ENCODE results near the gene LILRA6. TPM values are rescaled to one million over a fixed set of nuclear protein-coding genes. Genes with fewer than 3 reads are reported as not detected.
"Not testable (repeated sequence)": the region's sequence is repeated elsewhere in the genome, so short reads cannot be mapped to it uniquely, and the experiment has no call there.

Gene LILRA6
- total RNA-seq, 2 experiments from 2014 or later: not detected

DNA sequence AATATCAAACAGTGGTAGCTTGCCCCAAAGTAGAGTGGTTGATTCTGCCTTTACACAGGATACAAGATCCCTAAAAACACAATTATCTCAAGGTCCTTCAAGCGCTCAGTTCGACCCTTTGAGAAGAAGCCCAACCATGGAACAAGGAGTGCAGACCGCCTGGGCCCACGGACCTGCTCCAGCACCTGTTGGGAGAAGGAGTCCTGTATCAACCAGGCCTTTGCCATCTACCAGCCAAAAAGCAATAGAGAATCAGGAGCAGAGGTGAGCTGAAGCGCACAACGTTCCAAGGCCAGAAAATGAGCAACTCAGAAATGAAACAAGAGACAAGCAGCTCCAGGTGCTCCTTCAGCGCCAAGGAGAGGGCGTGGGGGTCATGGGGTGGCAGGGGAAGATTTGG lies 13.4 kb downstream of the LILRA6 start:
- no peak for DNase-seq (ENCODE audit: low spot score)
- Histone ChIP-seq H3K9me2 (ENCODE audit: insufficient read depth, low read length) (no peaks in the 10 kb centered on the region), H3K4me3 (ENCODE audit: low read depth, low read length, poor library complexity, severe bottlenecking) (no peak overlapping the region), H3K4me1 (ENCODE audit: insufficient read depth, low read length, poor library complexity, severe bottlenecking) (no peaks in the 10 kb centered on the region), H3K4me2 (ENCODE audit: low read length) (no peak overlapping the region), H4K20me1 (ENCODE audit: insufficient read depth, low read length) (no peaks in the 10 kb centered on the region), H3K9me3 (ENCODE audit: low read length) (no peaks in the 10 kb centered on the region), H3K36me3 (ENCODE audit: insufficient read depth, low read length) (no peaks in the 10 kb centered on the region), H3K27ac (ENCODE audit: low read depth, low read length, poor library complexity, severe bottlenecking) (no peak overlapping the region), H3K79me2 (ENCODE audit: insufficient read depth, low read depth, low read length) (no peaks in the 10 kb centered on the region), H2AFZ (ENCODE audit: low read length) (no peak overlapping the region)
- TF ChIP-seq, protein P1, sequence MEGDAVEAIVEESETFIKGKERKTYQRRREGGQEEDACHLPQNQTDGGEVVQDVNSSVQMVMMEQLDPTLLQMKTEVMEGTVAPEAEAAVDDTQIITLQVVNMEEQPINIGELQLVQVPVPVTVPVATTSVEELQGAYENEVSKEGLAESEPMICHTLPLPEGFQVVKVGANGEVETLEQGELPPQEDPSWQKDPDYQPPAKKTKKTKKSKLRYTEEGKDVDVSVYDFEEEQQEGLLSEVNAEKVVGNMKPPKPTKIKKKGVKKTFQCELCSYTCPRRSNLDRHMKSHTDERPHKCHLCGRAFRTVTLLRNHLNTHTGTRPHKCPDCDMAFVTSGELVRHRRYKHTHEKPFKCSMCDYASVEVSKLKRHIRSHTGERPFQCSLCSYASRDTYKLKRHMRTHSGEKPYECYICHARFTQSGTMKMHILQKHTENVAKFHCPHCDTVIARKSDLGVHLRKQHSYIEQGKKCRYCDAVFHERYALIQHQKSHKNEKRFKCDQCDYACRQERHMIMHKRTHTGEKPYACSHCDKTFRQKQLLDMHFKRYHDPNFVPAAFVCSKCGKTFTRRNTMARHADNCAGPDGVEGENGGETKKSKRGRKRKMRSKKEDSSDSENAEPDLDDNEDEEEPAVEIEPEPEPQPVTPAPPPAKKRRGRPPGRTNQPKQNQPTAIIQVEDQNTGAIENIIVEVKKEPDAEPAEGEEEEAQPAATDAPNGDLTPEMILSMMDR (conservative IDR thresholded peaks at IDR 0.05; ENCODE audit: low read length): no peak
- no peak for TF ChIP-seq EZH2phosphoT487 (IDR thresholded peaks at IDR 0.05; ENCODE audit: borderline replicate concordance, low read depth, low read length)
- no TSS peak for BruUV-seq (replicated peaks)
- CTCF ChIA-PET (ENCODE audit: unreplicated experiment): no interaction called here
- POLR2A ChIA-PET: no interaction called here
- intact Hi-C loops (cut with micrococcal nuclease; ENCODE audit: unreplicated experiment): no loop called here

DNA sequence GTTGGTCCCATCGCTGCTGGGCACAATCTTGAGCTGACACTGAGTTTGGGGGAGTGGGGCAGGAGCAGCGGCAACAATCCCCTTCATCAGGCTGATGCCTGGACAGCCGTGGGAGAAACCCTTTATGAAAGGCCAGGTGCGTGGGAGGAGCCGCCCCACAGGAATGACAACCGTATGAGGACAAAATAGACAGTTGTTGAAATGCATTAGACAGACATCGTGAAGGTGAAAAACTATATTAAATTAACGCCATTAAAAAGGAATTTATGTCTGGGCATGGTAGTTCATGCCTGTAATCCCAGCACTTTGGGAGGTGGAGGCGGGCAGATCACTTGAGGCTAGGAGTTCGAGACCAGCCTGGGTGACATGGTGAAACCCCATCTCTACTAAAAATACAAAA lies 18.0 kb downstream of the LILRA6 start:
- H3K79me2 ChIP-seq (ENCODE audit: insufficient read depth, low read depth, low read length); H3K27ac ChIP-seq (ENCODE audit: low read depth, low read length, poor library complexity, severe bottlenecking); DNase-seq (ENCODE audit: low spot score); H3K4me2 ChIP-seq (ENCODE audit: low read length); H2AFZ ChIP-seq (ENCODE audit: low read length); H3K9me3 ChIP-seq (ENCODE audit: low read length); CTCF ChIA-PET (ENCODE audit: unreplicated experiment); BruUV-seq (replicated peaks); H3K4me3 ChIP-seq (ENCODE audit: low read depth, low read length, poor library complexity, severe bottlenecking); POLR2A ChIA-PET; H3K4me1 ChIP-seq (ENCODE audit: insufficient read depth, low read length, poor library complexity, severe bottlenecking); intact Hi-C loops (cut with micrococcal nuclease; ENCODE audit: unreplicated experiment); H4K20me1 ChIP-seq (ENCODE audit: insufficient read depth, low read length); H3K36me3 ChIP-seq (ENCODE audit: insufficient read depth, low read length); H3K9me2 ChIP-seq (ENCODE audit: insufficient read depth, low read length): not testable (repeated sequence)

DNA sequence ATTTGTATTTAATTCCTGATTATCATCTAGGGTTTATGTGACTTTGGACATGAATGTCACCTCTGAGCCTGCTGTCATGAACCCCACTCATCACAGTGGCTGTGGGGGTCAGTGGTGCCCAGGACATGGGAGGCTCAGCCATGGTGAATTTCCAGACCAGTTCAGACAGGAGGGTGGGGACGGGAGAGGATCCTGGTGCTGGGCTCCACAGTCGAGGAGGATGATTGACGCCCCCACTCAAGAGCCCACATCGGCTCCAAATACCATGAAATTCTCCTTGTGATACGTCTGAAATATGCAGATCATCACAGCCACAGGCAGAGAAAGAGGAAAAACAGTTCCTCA lies 18.7 kb downstream of the LILRA6 start:
- H3K4me3 ChIP-seq (ENCODE audit: low read depth, low read length, poor library complexity, severe bottlenecking); intact Hi-C loops (cut with micrococcal nuclease; ENCODE audit: unreplicated experiment); H3K9me3 ChIP-seq (ENCODE audit: low read length); H3K27ac ChIP-seq (ENCODE audit: low read depth, low read length, poor library complexity, severe bottlenecking); H4K20me1 ChIP-seq (ENCODE audit: insufficient read depth, low read length); H2AFZ ChIP-seq (ENCODE audit: low read length); BruUV-seq (replicated peaks); H3K79me2 ChIP-seq (ENCODE audit: insufficient read depth, low read depth, low read length); H3K4me2 ChIP-seq (ENCODE audit: low read length); H3K9me2 ChIP-seq (ENCODE audit: insufficient read depth, low read length); CTCF ChIA-PET (ENCODE audit: unreplicated experiment); H3K36me3 ChIP-seq (ENCODE audit: insufficient read depth, low read length); DNase-seq (ENCODE audit: low spot score); H3K4me1 ChIP-seq (ENCODE audit: insufficient read depth, low read length, poor library complexity, severe bottlenecking): not testable (repeated sequence)
- POLR2A ChIA-PET: interaction anchor here (0.6 kb wide), 1 partner anchor 294 kb away, joined by 6 read pairs; no protein-coding TSS in a partner anchor

DNA sequence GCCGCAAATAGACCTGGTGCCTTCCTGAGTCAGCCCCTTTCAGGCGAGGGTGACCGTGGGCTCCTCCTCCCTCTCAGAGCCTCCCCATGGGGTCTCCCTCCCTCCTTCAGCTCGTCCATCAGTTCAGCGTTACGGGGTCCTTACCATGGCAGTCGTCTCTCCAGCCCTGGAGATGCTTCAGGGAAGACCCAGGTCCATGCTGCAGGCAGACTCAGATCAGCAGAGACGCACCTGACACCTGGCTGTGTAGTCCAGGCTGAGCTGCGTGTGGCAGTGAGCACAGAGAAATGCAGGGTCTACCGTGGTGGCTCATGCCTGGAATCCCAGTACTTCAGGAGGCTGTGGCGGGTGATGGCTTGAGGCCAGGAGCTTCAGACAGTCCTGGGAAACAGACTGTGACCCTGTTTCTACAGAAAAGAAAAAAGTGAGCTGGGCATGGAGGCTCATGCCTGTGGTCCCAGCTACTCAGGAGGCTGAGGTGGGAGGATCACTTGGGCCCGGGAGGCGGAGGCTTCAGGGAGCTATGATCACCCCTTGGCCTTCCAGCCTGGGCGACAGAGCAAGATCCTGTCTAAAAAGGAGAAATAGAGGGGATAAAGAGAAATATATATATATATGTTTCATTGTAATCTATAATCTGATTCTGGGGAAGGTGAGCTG lies 19.2 kb downstream of the LILRA6 start:
- H3K4me1 ChIP-seq (ENCODE audit: insufficient read depth, low read length, poor library complexity, severe bottlenecking); H3K79me2 ChIP-seq (ENCODE audit: insufficient read depth, low read depth, low read length); H3K27ac ChIP-seq (ENCODE audit: low read depth, low read length, poor library complexity, severe bottlenecking); H3K36me3 ChIP-seq (ENCODE audit: insufficient read depth, low read length); H3K9me2 ChIP-seq (ENCODE audit: insufficient read depth, low read length); H4K20me1 ChIP-seq (ENCODE audit: insufficient read depth, low read length); H2AFZ ChIP-seq (ENCODE audit: low read length); H3K9me3 ChIP-seq (ENCODE audit: low read length); H3K4me2 ChIP-seq (ENCODE audit: low read length); H3K4me3 ChIP-seq (ENCODE audit: low read depth, low read length, poor library complexity, severe bottlenecking); DNase-seq (ENCODE audit: low spot score); CTCF ChIA-PET (ENCODE audit: unreplicated experiment); intact Hi-C loops (cut with micrococcal nuclease; ENCODE audit: unreplicated experiment); BruUV-seq (replicated peaks): not testable (repeated sequence)
- POLR2A ChIA-PET: interaction anchor here (0.6 kb wide), 1 partner anchor 294 kb away, joined by 6 read pairs; no protein-coding TSS in a partner anchor

DNA sequence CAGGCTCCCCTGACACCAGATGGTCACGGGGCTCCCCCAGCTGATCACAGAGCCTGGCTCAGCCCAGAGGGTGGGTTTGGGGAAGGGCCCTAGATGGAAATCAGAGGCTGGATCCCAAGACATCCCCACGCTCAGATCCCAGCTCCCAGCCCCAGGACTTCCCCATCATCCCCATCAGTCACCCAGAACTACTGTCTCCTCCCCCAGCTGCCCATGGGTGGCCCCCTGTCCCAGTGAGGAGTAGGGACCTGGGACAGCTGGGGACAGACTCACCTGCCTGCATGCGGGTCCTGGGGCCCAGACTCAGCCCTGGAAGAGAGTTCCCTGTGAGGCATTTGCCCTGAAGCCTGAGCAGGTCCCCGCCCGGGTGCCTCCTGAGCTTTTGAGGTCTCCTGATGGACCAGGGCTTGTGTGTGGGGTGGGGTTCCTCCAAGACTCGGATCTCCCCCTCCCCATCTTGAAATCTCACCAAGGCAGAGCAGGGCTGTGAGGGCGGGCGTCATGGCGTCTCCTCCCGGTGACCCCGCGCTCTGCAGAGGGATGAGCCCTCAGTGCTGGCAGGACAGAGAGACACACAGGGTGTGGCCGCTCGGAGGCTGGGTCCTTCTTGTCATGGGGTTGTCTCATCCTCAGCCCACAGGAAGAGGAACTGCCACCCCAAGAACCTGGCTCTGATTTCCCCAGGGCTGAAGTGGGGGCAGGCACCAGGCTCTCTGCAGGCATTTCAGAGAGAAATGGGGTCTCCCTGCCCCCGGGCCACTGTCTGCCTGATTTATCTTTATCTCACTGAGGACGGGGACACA lies 19.9 kb downstream of the LILRA6 start, which contains the start of gene LILRB3:
TSS of gene LILRB3 (minus strand) at position 534 of the 803 bp plus-strand sequence. CDS start at position 503, 31 bp downstream.
- H4K20me1 ChIP-seq (ENCODE audit: insufficient read depth, low read length); H3K36me3 ChIP-seq (ENCODE audit: insufficient read depth, low read length); H3K27ac ChIP-seq (ENCODE audit: low read depth, low read length, poor library complexity, severe bottlenecking); BruUV-seq (replicated peaks); DNase-seq (ENCODE audit: low spot score); H3K79me2 ChIP-seq (ENCODE audit: insufficient read depth, low read depth, low read length); H3K9me2 ChIP-seq (ENCODE audit: insufficient read depth, low read length); intact Hi-C loops (cut with micrococcal nuclease; ENCODE audit: unreplicated experiment); H3K9me3 ChIP-seq (ENCODE audit: low read length); H3K4me1 ChIP-seq (ENCODE audit: insufficient read depth, low read length, poor library complexity, severe bottlenecking); H3K4me3 ChIP-seq (ENCODE audit: low read depth, low read length, poor library complexity, severe bottlenecking); H2AFZ ChIP-seq (ENCODE audit: low read length); POLR2A ChIA-PET; CTCF ChIA-PET (ENCODE audit: unreplicated experiment); H3K4me2 ChIP-seq (ENCODE audit: low read length): not testable (repeated sequence)
